K562 (cell line): ENCODE data around the gene RCL1. TPM values are rescaled to one million over a fixed set of nuclear protein-coding genes. Genes with fewer than 3 reads are reported as not detected.

ENCODE experiments used
- AFF4 ChIP-seq: sonication (generic); formaldehyde crosslinking; IDR thresholded peaks from 2 replicates; pipeline ENCODE4 v1.8.0; 2023; ENCODE audit warnings: mild to moderate bottlenecking, missing genetic modification reagents
- ATF7 ChIP-seq: fragments of 450-650 bp; IDR thresholded peaks from 2 replicates; pipeline ENCODE4 v1.7.1; 2014; ENCODE audit warnings: mild to moderate bottlenecking, moderate library complexity
- BRF1 ChIP-seq: IDR thresholded peaks from 3 replicates; pipeline ENCODE4 v1.6.1; 2011; ENCODE audit warnings: borderline replicate concordance, mild to moderate bottlenecking; ENCODE audit not compliant: insufficient read length; ENCODE audit errors: extremely low read depth
- CCNT2 ChIP-seq: IDR thresholded peaks from 2 replicates; pipeline ENCODE4 v1.6.1; 2011; ENCODE audit warnings: borderline replicate concordance, low read depth, mild to moderate bottlenecking, moderate library complexity, mixed read lengths, low read length; ENCODE audit not compliant: insufficient read length; ENCODE audit errors: extremely low read depth
- FOXK2 ChIP-seq, 2 experiments: fragments of 450-650 bp; IDR thresholded peaks in 1 of 2; conservative IDR thresholded peaks in 1 of 2; 2 replicates each; pipeline ENCODE4 v1.6.1; 2016; ENCODE audit warnings: low read depth in 2 of 2, mild to moderate bottlenecking in 1 of 2
- KDM5B ChIP-seq: fragments of 200-600 bp; sonication (generic); IDR thresholded peaks from 2 replicates; pipeline ENCODE4 v1.6.1; 2012; ENCODE audit warnings: low read depth, mild to moderate bottlenecking, moderate library complexity, low read length, control low read depth, inconsistent platforms; ENCODE audit not compliant: insufficient replicate concordance
- NFIX ChIP-seq: fragments of 250-450 bp; sonication (Bioruptor Pico); IDR thresholded peaks from 2 replicates; pipeline ENCODE4 v1.4.0; 2020; ENCODE audit warnings: low read depth, mild to moderate bottlenecking, moderate library complexity
- RCOR1 ChIP-seq, 2 experiments: IDR thresholded peaks; 2 replicates each; pipeline ENCODE4 v1.6.1; 2012; ENCODE audit warnings: low read depth in 2 of 2, low read length in 2 of 2, borderline replicate concordance in 1 of 2, improper control_type of control experiment in 1 of 2
- SMARCC2 ChIP-seq: fragments of 450-650 bp; IDR thresholded peaks from 2 replicates; pipeline ENCODE4 v1.6.1; 2017; ENCODE audit warnings: antibody characterized with exemption, moderate library complexity, mild to moderate bottlenecking, low read depth
- ZNF232 ChIP-seq: sonication (generic); formaldehyde crosslinking; IDR thresholded peaks from 2 replicates; pipeline ENCODE4 v1.8.0; 2022; ENCODE audit warnings: mild to moderate bottlenecking, missing genetic modification reagents
- polyA plus RNA-seq, 8 experiments: library from polyadenylated mRNA; depleted of rRNA in 4 of 8; stranded (reverse) in 5 of 8; unstranded in 3 of 8; fragments of >200 nt; fragmentation: Nextera tagmentation in 2 of 8; fragmentation: Illumina TruSeq in 1 of 8; extraction: Ambion mirVana in 2 of 8; extraction: Trizol in 1 of 8; gene quantifications; 2 replicates each; pipeline versions ENCODE4 v1.2.1 to v1.2.3, GENCODE V29; 2011 to 2014; ENCODE audit warnings: inconsistent platforms in 1 of 8, missing spikeins in 1 of 8
- total RNA-seq, 7 experiments: library from RNA; depleted of rRNA in 6 of 7; stranded (reverse); fragments of >200 nt in 6 of 7; fragmentation: Illumina TruSeq in 2 of 7; extraction: Trizol in 2 of 7; gene quantifications; 2 replicates each; pipeline versions ENCODE4 v1.2.1 to v1.2.3, GENCODE V29; 2011 to 2021; ENCODE audit warnings: low replicate concordance in 1 of 7
- TF ChIP-seq, protein P1 (sequence below): fragments of 250-450 bp; sonication (Bioruptor Pico); IDR thresholded peaks from 2 replicates; pipeline ENCODE4 v1.8.0; 2022; ENCODE audit warnings: inconsistent platforms
- TF ChIP-seq, protein P2 (sequence below): fragments of 450-650 bp; formaldehyde crosslinking; IDR thresholded peaks from 2 replicates; pipeline ENCODE4 v1.4.0; 2020; ENCODE audit warnings: mild to moderate bottlenecking, moderate library complexity
- TF ChIP-seq, protein P3 (sequence below): fragments of 450-650 bp; IDR thresholded peaks from 2 replicates; pipeline ENCODE4 v1.6.1; 2017; ENCODE audit warnings: mild to moderate bottlenecking, moderate library complexity
- TF ChIP-seq, protein P4 (sequence below): IDR thresholded peaks from 2 replicates; pipeline ENCODE4 v1.6.1; 2014; ENCODE audit warnings: antibody characterized with exemption

Gene RCL1
- total and polyA plus RNA-seq, 9 of the 15 experiments (the other 6 are each of a cell fraction or from before 2014, with no cell fraction given), result 24.0 to 67.7 (median 38.6) TPM

DNA sequence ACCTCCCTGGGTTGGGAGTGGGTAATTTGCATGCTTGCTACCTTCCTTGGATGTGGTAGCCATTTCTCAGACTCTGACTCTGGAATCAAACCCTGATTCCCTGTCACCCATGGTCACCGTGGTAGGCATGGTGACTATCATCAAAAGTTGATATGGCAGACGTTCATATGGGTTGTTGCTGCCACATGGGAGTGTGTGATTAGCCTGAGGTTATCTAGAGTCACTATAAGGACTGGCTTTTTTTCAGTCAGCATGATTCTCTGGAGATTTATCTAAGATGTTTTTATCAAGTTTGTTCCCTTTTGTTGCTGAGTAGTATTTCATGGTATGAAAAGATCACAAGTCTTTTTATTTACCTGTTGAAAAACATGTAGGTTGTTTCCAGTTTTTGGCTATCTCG lies 7.0 kb downstream of the RCL1 start (continued):
- no peak for TF ChIP-seq AFF4 (CRISPR knock-in tag)
- TF ChIP-seq NFIX (CRISPR knock-in tag), result no peak
- no peak for TF ChIP-seq KDM5B
- TF ChIP-seq ATF7, result peak; percentile 48; the same call in 1 of the 2 replicates
- TF ChIP-seq, protein P1, sequence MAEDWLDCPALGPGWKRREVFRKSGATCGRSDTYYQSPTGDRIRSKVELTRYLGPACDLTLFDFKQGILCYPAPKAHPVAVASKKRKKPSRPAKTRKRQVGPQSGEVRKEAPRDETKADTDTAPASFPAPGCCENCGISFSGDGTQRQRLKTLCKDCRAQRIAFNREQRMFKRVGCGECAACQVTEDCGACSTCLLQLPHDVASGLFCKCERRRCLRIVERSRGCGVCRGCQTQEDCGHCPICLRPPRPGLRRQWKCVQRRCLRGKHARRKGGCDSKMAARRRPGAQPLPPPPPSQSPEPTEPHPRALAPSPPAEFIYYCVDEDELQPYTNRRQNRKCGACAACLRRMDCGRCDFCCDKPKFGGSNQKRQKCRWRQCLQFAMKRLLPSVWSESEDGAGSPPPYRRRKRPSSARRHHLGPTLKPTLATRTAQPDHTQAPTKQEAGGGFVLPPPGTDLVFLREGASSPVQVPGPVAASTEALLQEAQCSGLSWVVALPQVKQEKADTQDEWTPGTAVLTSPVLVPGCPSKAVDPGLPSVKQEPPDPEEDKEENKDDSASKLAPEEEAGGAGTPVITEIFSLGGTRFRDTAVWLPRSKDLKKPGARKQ, result no peak
- peak; percentile 81 for TF ChIP-seq SMARCC2
- TF ChIP-seq CCNT2, result peak; percentile 95
- TF ChIP-seq, protein P2, sequence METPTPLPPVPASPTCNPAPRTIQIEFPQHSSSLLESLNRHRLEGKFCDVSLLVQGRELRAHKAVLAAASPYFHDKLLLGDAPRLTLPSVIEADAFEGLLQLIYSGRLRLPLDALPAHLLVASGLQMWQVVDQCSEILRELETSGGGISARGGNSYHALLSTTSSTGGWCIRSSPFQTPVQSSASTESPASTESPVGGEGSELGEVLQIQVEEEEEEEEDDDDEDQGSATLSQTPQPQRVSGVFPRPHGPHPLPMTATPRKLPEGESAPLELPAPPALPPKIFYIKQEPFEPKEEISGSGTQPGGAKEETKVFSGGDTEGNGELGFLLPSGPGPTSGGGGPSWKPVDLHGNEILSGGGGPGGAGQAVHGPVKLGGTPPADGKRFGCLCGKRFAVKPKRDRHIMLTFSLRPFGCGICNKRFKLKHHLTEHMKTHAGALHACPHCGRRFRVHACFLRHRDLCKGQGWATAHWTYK (CRISPR knock-in tag), result peak; percentile 44; the same call in 1 of the 2 replicates
- peak; percentile 88 to 98; a peak in 3 of 4 replicates for TF ChIP-seq RCOR1 (IDR thresholded peaks at IDR 0.05; ENCODE audit: borderline replicate concordance in 1 of 2, low read depth in 2 of 2, low read length in 2 of 2)
- TF ChIP-seq, protein P3, sequence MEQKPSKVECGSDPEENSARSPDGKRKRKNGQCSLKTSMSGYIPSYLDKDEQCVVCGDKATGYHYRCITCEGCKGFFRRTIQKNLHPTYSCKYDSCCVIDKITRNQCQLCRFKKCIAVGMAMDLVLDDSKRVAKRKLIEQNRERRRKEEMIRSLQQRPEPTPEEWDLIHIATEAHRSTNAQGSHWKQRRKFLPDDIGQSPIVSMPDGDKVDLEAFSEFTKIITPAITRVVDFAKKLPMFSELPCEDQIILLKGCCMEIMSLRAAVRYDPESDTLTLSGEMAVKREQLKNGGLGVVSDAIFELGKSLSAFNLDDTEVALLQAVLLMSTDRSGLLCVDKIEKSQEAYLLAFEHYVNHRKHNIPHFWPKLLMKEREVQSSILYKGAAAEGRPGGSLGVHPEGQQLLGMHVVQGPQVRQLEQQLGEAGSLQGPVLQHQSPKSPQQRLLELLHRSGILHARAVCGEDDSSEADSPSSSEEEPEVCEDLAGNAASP, result no peak
- no peak for TF ChIP-seq BRF1
- TF ChIP-seq FOXK2 (conservative IDR thresholded peaks at IDR 0.05 in 1 of 2, IDR thresholded peaks at IDR 0.05 in 1 of 2; ENCODE audit: low read depth in 2 of 2), result peak; percentile 50 to 67; a peak in 3 of 4 replicates
- TF ChIP-seq ZNF232 (CRISPR knock-in tag), result no peak
- TF ChIP-seq, protein P4, sequence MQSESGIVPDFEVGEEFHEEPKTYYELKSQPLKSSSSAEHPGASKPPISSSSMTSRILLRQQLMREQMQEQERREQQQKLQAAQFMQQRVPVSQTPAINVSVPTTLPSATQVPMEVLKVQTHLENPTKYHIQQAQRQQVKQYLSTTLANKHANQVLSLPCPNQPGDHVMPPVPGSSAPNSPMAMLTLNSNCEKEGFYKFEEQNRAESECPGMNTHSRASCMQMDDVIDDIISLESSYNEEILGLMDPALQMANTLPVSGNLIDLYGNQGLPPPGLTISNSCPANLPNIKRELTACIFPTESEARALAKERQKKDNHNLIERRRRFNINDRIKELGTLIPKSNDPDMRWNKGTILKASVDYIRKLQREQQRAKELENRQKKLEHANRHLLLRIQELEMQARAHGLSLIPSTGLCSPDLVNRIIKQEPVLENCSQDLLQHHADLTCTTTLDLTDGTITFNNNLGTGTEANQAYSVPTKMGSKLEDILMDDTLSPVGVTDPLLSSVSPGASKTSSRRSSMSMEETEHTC, result 0 out of 2 replicates have a peak, but pooled peaks have one; percentile 20
